Measurements from ENCODE around the gene ABCB11.

DNA sequence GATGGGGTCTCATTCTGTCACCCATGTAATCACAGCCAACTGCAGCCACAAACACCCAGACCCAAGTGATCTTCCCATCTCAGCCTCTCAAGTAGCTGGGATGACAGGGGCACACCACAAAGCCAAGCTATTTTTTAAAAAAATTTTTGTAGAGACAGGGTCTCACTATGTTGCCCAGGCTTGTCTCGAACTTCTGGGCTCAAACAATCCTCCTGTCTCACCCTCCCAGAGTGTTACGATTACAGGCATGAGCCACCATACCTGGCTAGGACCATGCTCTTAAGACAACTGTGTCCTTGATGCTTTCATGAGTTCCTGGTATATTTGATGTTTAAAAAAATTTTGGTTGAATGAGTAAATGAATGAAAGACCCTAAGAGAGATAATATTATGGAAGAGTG, 19.4 kb downstream of the ABCB11 start:
- TF ChIP-seq POLR2A (IDR thresholded peaks at IDR 0.05) (no peak), CTCF (IDR thresholded peaks at IDR 0.05) (no peak), POLR2AphosphoS5 (IDR thresholded peaks at IDR 0.05) (no peak)

All from breast epithelium (tissue), 3 donors.